Measurements from ENCODE around the gene DDA1. TPM values are rescaled to one million over a fixed set of nuclear protein-coding genes. Genes with fewer than 3 reads are reported as not detected.

DDA1 gene
- total and polyA plus RNA-seq, 2 of the 13 experiments (the other 11 are each of a cell fraction or from before 2014, with no cell fraction given): 24.5 to 26.0 TPM

DNA sequence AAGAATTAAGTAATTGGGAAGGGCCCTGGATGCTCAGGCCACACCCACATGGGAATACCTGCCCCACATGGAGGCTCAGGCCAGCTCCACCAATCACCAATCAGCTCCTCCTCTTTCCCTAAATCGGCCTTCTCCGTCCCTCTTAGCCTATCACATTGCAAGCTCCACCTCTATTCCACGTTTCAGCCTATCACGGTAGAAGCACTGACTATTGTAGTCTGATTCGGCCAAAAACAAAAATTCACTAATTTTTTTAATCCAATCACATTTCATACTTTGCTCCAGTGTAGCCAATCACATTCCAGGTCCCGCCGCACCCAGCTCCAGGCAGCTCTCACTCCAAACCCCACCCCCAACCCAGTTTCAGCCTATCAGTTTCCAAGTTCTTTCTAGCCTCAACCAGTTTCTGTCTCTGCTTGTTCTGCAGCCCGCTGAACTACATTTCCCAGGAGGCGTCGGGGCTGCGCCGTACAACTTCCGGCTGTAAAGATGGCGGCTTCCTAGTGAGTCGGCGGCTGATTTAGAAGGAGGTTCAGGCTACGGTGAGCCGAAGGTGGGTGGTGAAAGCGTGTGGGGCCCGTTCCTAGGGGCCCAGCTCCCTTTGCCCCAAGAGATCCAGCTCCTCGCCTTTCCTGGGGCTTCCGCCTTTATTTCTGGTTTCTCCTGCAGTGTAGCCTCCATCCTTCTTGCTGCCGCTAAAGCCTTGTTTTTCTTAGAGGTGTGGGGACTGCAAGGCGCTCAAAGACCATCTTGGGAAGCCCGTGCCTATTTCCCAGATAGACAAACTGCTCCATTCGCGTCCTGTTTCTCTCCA is 42.2 kb upstream of the DDA1 start, which contains the start of gene BABAM1 (continued):
- no peak for TF ChIP-seq NONO (IDR thresholded peaks at IDR 0.05)
- peak; percentile 58; the same call in 1 of the 2 replicates for TF ChIP-seq NONO (CRISPR knock-in tag; conservative IDR thresholded peaks at IDR 0.05)
- peak; percentile 83 for TF ChIP-seq NR2C2 (CRISPR knock-in tag; IDR thresholded peaks at IDR 0.05; ENCODE audit: borderline replicate concordance)
- 0 out of 2 replicates have a peak, but pooled peaks have one; percentile 33 for TF ChIP-seq ZNF430 (CRISPR knock-in tag; IDR thresholded peaks at IDR 0.05)
- peak; percentile 58; the same call in 1 of the 2 replicates for TF ChIP-seq ZNF678 (CRISPR knock-in tag; IDR thresholded peaks at IDR 0.05)
- TF ChIP-seq HOXA5 (CRISPR knock-in tag; IDR thresholded peaks at IDR 0.05): peak; percentile 24; the same call in 1 of the 2 replicates
- TF ChIP-seq KLF9 (CRISPR knock-in tag; IDR thresholded peaks at IDR 0.05; ENCODE audit: low read depth): no peak
- no peak for TF ChIP-seq ZNF253 (CRISPR knock-in tag; IDR thresholded peaks at IDR 0.05; ENCODE audit: borderline replicate concordance)
- TF ChIP-seq ZBTB3 (CRISPR knock-in tag; IDR thresholded peaks at IDR 0.05; ENCODE audit: borderline replicate concordance, low read depth): 0 out of 2 replicates have a peak, but pooled peaks have one; percentile 28
- peak; percentile 76; the same call in 1 of the 2 replicates for TF ChIP-seq ELF4 (CRISPR knock-in tag; IDR thresholded peaks at IDR 0.05; ENCODE audit: borderline replicate concordance)
- TF ChIP-seq SP5 (CRISPR knock-in tag; IDR thresholded peaks at IDR 0.05; ENCODE audit: borderline replicate concordance, low read depth): peak; percentile 53; the same call in 1 of the 2 replicates
- TF ChIP-seq MAZ (IDR thresholded peaks at IDR 0.05; ENCODE audit: borderline replicate concordance, low read depth, low read length): no peak
- 0 out of 2 replicates have a peak, but pooled peaks have one; percentile 26 for TF ChIP-seq MAZ (CRISPR knock-in tag; IDR thresholded peaks at IDR 0.05; ENCODE audit: low read depth)
- TF ChIP-seq SUZ12 (IDR thresholded peaks at IDR 0.05; ENCODE audit: low read depth, low read length): peak; percentile 81
- no peak for TF ChIP-seq NR0B2 (CRISPR knock-in tag; IDR thresholded peaks at IDR 0.05)
- TF ChIP-seq PHF21A (CRISPR knock-in tag; IDR thresholded peaks at IDR 0.05): peak; percentile 82
- TF ChIP-seq, protein P1, sequence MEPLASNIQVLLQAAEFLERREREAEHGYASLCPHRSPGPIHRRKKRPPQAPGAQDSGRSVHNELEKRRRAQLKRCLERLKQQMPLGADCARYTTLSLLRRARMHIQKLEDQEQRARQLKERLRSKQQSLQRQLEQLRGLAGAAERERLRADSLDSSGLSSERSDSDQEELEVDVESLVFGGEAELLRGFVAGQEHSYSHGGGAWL (CRISPR knock-in tag; IDR thresholded peaks at IDR 0.05): peak; percentile 61; the same call in 1 of the 2 replicates
- TF ChIP-seq, protein P2, sequence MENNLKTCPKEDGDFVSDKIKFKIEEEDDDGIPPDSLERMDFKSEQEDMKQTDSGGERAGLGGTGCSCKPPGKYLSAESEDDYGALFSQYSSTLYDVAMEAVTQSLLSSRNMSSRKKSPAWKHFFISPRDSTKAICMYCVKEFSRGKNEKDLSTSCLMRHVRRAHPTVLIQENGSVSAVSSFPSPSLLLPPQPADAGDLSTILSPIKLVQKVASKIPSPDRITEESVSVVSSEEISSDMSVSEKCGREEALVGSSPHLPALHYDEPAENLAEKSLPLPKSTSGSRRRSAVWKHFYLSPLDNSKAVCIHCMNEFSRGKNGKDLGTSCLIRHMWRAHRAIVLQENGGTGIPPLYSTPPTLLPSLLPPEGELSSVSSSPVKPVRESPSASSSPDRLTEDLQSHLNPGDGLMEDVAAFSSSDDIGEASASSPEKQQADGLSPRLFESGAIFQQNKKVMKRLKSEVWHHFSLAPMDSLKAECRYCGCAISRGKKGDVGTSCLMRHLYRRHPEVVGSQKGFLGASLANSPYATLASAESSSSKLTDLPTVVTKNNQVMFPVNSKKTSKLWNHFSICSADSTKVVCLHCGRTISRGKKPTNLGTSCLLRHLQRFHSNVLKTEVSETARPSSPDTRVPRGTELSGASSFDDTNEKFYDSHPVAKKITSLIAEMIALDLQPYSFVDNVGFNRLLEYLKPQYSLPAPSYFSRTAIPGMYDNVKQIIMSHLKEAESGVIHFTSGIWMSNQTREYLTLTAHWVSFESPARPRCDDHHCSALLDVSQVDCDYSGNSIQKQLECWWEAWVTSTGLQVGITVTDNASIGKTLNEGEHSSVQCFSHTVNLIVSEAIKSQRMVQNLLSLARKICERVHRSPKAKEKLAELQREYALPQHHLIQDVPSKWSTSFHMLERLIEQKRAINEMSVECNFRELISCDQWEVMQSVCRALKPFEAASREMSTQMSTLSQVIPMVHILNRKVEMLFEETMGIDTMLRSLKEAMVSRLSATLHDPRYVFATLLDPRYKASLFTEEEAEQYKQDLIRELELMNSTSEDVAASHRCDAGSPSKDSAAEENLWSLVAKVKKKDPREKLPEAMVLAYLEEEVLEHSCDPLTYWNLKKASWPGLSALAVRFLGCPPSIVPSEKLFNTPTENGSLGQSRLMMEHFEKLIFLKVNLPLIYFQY (CRISPR knock-in tag; IDR thresholded peaks at IDR 0.05; ENCODE audit: borderline replicate concordance): 0 out of 2 replicates have a peak, but pooled peaks have one; percentile 25
- TF ChIP-seq ETV5 (CRISPR knock-in tag; IDR thresholded peaks at IDR 0.05; ENCODE audit: borderline replicate concordance): peak; percentile 80
- peak; percentile 85 for TF ChIP-seq PHF20 (CRISPR knock-in tag; IDR thresholded peaks at IDR 0.05)
- peak; percentile 51; the same call in 1 of the 2 replicates for TF ChIP-seq NCOA2 (CRISPR knock-in tag; IDR thresholded peaks at IDR 0.05)
- peak; percentile 74; the same call in 1 of the 2 replicates for TF ChIP-seq MIER3 (CRISPR knock-in tag; IDR thresholded peaks at IDR 0.05; ENCODE audit: borderline replicate concordance)
